IMR-90 (cell line): ENCODE results near the gene RNASET2. TPM values are rescaled to one million over a fixed set of nuclear protein-coding genes. Genes with fewer than 3 reads are reported as not detected.

Experiments
- ATAC-seq: fragments of 200-7000 bp; cut with Tn5 transposase; 2 replicates; pipeline ENCODE4 v1.9.1; 2020; ENCODE audit warnings: low read depth, mild to moderate bottlenecking, moderate library complexity
- BruUV-seq: library from RNA; stranded (reverse); fragments of 400-500 nt; replicated peaks from 2 replicates; lab custom pipeline; 2021; lab: Mats Ljungman, UMichigan
- CTCF ChIA-PET: fragments of 300-600 bp; formaldehyde crosslinking; extraction: SDS; loops from one replicate; lab custom pipeline; 2021; ENCODE audit warnings: antibody characterized with exemption; lab: Yijun Ruan, JAX
- POLR2A ChIA-PET: fragments of 300-600 bp; sonication (Branson Sonifier 250); formaldehyde crosslinking; loops from one replicate; lab custom pipeline; 2022; ENCODE audit warnings: antibody characterized with exemption; ENCODE audit not compliant: unreplicated experiment; lab: Charles Lee
- DNase-seq: peaks from one replicate; pipeline ENCODE4 v3.0.0; 2013
- H2AFZ ChIP-seq: replicated peaks from 2 replicates; pipeline ENCODE3; 2013; ENCODE audit warnings: low read length, mild to moderate bottlenecking; ENCODE audit not compliant: poor library complexity
- H2AK5ac ChIP-seq: 2 replicates; pipeline ENCODE4 v1.6.1; 2013; ENCODE audit warnings: low read depth, low read length, inconsistent platforms
- H2AK9ac ChIP-seq: replicated peaks from 2 replicates; pipeline ENCODE3; 2013; ENCODE audit warnings: mild to moderate bottlenecking, low read depth, low read length, moderate library complexity; ENCODE audit not compliant: poor library complexity
- H2BK120ac ChIP-seq: 2 replicates; pipeline ENCODE4 v1.6.1; 2013; ENCODE audit warnings: low read depth, low read length, inconsistent platforms
- H2BK15ac ChIP-seq: 3 replicates; pipeline ENCODE4 v1.6.1; 2013; ENCODE audit warnings: low read depth, low read length, inconsistent platforms
- H2BK20ac ChIP-seq: 2 replicates; pipeline ENCODE4 v1.6.1; 2013; ENCODE audit warnings: low read depth, mild to moderate bottlenecking, inconsistent platforms, low read length, moderate library complexity
- H2BK5ac ChIP-seq: 2 replicates; pipeline ENCODE4 v1.6.1; 2013; ENCODE audit warnings: mild to moderate bottlenecking, low read depth, low read length, inconsistent platforms; ENCODE audit not compliant: poor library complexity, severe bottlenecking
- H3K14ac ChIP-seq: replicated peaks from 2 replicates; pipeline ENCODE4 v1.6.1; 2013; ENCODE audit warnings: low read depth, low read length, inconsistent platforms
- H3K18ac ChIP-seq: 2 replicates; pipeline ENCODE4 v1.6.1; 2013; ENCODE audit warnings: low read depth, low read length, control low read depth
- H3K23ac ChIP-seq: 2 replicates; pipeline ENCODE4 v1.6.1; 2013; ENCODE audit warnings: low read depth, low read length, inconsistent platforms
- H3K27ac ChIP-seq: 2 replicates; pipeline ENCODE4 v1.5.1; 2013; ENCODE audit warnings: mild to moderate bottlenecking, control low read depth, low read length; ENCODE audit not compliant: insufficient read depth
- H3K27me3 ChIP-seq: 2 replicates; pipeline ENCODE4 v1.6.1; 2013; ENCODE audit warnings: low read length; ENCODE audit not compliant: control insufficient read depth, insufficient read depth
- H3K36me3 ChIP-seq: 2 replicates; pipeline ENCODE4 v1.6.1; 2013; ENCODE audit warnings: low read length, mixed read lengths; ENCODE audit not compliant: control insufficient read depth, insufficient read depth
- H3K4ac ChIP-seq: 2 replicates; pipeline ENCODE4 v1.6.1; 2013; ENCODE audit warnings: low read depth, low read length, inconsistent platforms
- H3K4me1 ChIP-seq: 2 replicates; pipeline ENCODE4 v1.6.1; 2013; ENCODE audit warnings: low read length, mixed read lengths; ENCODE audit not compliant: control insufficient read depth, insufficient read depth
- H3K4me2 ChIP-seq: 2 replicates; pipeline ENCODE4 v1.6.1; 2013; ENCODE audit warnings: low read depth, mild to moderate bottlenecking, control low read depth, low read length, moderate library complexity
- H3K4me3 ChIP-seq: 2 replicates; pipeline ENCODE4 v1.5.1; 2013; ENCODE audit warnings: low read depth, mild to moderate bottlenecking, control low read depth, low read length, moderate library complexity; ENCODE audit not compliant: insufficient read depth
- H3K56ac ChIP-seq: 2 replicates; pipeline ENCODE4 v1.6.1; 2013; ENCODE audit warnings: low read length, inconsistent platforms; ENCODE audit not compliant: insufficient read depth; ENCODE audit errors: extremely low read depth
- H3K79me1 ChIP-seq, 2 experiments: 2 replicates each; pipeline ENCODE4 v1.6.1; 2013; ENCODE audit warnings: low read length in 2 of 2, inconsistent platforms in 1 of 2, low read depth in 1 of 2
- H3K9ac ChIP-seq: 2 replicates; pipeline ENCODE4 v1.6.1; 2013; ENCODE audit warnings: low read depth, low read length, control low read depth
- H3K9me1 ChIP-seq: 2 replicates; pipeline ENCODE4 v1.6.1; 2013; ENCODE audit warnings: low read length, inconsistent platforms; ENCODE audit not compliant: insufficient read depth
- H3K9me3 ChIP-seq: 2 replicates; pipeline ENCODE4 v1.6.1; 2013; ENCODE audit warnings: low read length; ENCODE audit not compliant: control insufficient read depth, insufficient read depth
- H4K20me1 ChIP-seq: 2 replicates; pipeline ENCODE4 v1.6.1; 2013; ENCODE audit warnings: low read length, inconsistent platforms; ENCODE audit not compliant: insufficient read depth
- H4K5ac ChIP-seq: 2 replicates; pipeline ENCODE4 v1.6.1; 2013; ENCODE audit warnings: mild to moderate bottlenecking, low read depth, low read length, control low read depth
- H4K8ac ChIP-seq, 2 experiments: 2 replicates each; pipeline ENCODE4 v1.6.1; 2013; ENCODE audit warnings: low read depth in 2 of 2, low read length in 2 of 2, control low read depth in 1 of 2, inconsistent platforms in 1 of 2
- H4K91ac ChIP-seq: 2 replicates; pipeline ENCODE4 v1.6.1; 2013; ENCODE audit warnings: low read depth, low read length, inconsistent platforms; ENCODE audit not compliant: insufficient read depth
- CEBPB ChIP-seq: IDR thresholded peaks from 2 replicates; pipeline ENCODE4 v1.6.1; 2012; ENCODE audit warnings: low read depth, low read length, improper control_type of control experiment
- CHD1 ChIP-seq: IDR thresholded peaks from 2 replicates; pipeline ENCODE4 v1.6.1; 2012; ENCODE audit warnings: low read depth, low read length, improper control_type of control experiment
- FOS ChIP-seq: fragments of 150-350 bp; IDR thresholded peaks from 2 replicates; pipeline ENCODE4 v1.6.1; 2016; ENCODE audit warnings: low read depth, low read length
- MAZ ChIP-seq: IDR thresholded peaks from 2 replicates; pipeline ENCODE4 v1.6.1; 2012; ENCODE audit warnings: low read depth, mild to moderate bottlenecking, low read length, improper control_type of control experiment, moderate library complexity, borderline replicate concordance
- MXI1 ChIP-seq: IDR thresholded peaks from 2 replicates; pipeline ENCODE4 v1.6.1; 2012; ENCODE audit warnings: low read depth, mild to moderate bottlenecking, low read length, moderate library complexity, borderline replicate concordance
- NFE2L2 ChIP-seq: fragments of 150-350 bp; IDR thresholded peaks from 2 replicates; pipeline ENCODE4 v1.6.1; 2016; ENCODE audit warnings: low read depth, mild to moderate bottlenecking, low read length
- RAD21 ChIP-seq: IDR thresholded peaks from 2 replicates; pipeline ENCODE4 v1.6.1; 2012; ENCODE audit warnings: low read length, improper control_type of control experiment
- RFX5 ChIP-seq: IDR thresholded peaks from 2 replicates; pipeline ENCODE4 v1.8.0; 2012; ENCODE audit warnings: low read depth, mild to moderate bottlenecking, low read length, moderate library complexity
- SMC3 ChIP-seq: fragments of 150-350 bp; IDR thresholded peaks from 2 replicates; pipeline ENCODE4 v1.6.1; 2016; ENCODE audit warnings: low read depth, mild to moderate bottlenecking, antibody characterized with exemption, low read length, moderate library complexity
- WGBS, 2 experiments: methylation state at CpG; one replicate each; pipeline versions ENCODE4 v1.1.5 to v1.1.7; 2013; ENCODE audit warnings: missing lambda C conversion rate in 2 of 2; ENCODE audit not compliant: insufficient read length in 1 of 2; ENCODE audit errors: extremely low coverage in 2 of 2; 5-methylcytosine and 5-hydroxymethylcytosine counted together
- dilution Hi-C: fragments of 300-500 bp; cut with HindIII; formaldehyde crosslinking; loops from one replicate; pipeline ENCODE4 v1.14.3; 2018; ENCODE audit warnings: low sequenced_read_pairs; ENCODE audit not compliant: unreplicated experiment
- in situ Hi-C: fragments of 300-500 bp; cut with MboI; formaldehyde crosslinking; loops from 3 replicates; pipeline ENCODE4 v1.14.3; 2019; ENCODE audit warnings: low sequenced_read_pairs, inconsistent platforms, mixed read lengths
- intact Hi-C: fragments of 100-400 bp; cut with micrococcal nuclease; formaldehyde crosslinking; loops from 2 replicates; pipeline ENCODE4 v1.10.0; 2022
- polyA plus RNA-seq, 3 experiments: library from polyadenylated mRNA; depleted of rRNA; stranded (reverse); fragments of >200 nt; gene quantifications; 2 replicates each; pipeline ENCODE4 v1.2.3, GENCODE V29; 2012; ENCODE audit warnings: low replicate concordance in 1 of 3
- total RNA-seq: library from RNA; depleted of rRNA; stranded (reverse); fragments of >200 nt; gene quantifications from 2 replicates; pipeline ENCODE4 v1.2.3, GENCODE V29; 2012
- TF ChIP-seq, protein P1 (sequence below): conservative IDR thresholded peaks from 2 replicates; pipeline ENCODE4 v1.5.1; 2012; ENCODE audit warnings: mild to moderate bottlenecking, low read depth, low read length, improper control_type of control experiment
- TF ChIP-seq, protein P2 (sequence below): fragments of 150-350 bp; IDR thresholded peaks from 2 replicates; pipeline ENCODE4 v1.6.1; 2016; ENCODE audit warnings: low read depth, mild to moderate bottlenecking, low read length, moderate library complexity, borderline replicate concordance

RNASET2 gene
- total and polyA plus RNA-seq, 2 of the 4 experiments (the other 2 are of a cell fraction) = 13.6 to 24.9 TPM

DNA sequence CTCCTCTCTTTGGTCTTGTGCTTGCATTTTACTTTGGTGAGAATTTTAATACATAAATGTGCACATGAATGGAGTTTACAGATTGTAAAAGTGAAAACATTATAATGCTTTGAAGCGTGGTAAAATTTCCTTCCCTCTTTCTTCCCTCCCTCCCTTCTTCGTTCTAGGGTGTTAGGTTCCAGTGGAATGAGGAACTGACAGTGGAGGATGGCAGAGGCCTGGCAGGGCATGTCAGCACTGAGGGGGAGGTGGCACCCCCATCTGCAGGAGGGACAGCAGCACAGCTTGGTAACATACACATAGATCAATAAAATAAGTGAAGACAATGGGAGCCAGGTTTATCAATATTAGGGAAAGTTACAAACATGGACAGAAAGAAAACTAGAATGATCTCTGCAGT, 47.5 kb downstream of the RNASET2 start:
- H2BK15ac ChIP-seq = no peak overlapping the region
- BruUV-seq = no TSS peak
- no peak for TF ChIP-seq CEBPB
- TF ChIP-seq, protein P1, sequence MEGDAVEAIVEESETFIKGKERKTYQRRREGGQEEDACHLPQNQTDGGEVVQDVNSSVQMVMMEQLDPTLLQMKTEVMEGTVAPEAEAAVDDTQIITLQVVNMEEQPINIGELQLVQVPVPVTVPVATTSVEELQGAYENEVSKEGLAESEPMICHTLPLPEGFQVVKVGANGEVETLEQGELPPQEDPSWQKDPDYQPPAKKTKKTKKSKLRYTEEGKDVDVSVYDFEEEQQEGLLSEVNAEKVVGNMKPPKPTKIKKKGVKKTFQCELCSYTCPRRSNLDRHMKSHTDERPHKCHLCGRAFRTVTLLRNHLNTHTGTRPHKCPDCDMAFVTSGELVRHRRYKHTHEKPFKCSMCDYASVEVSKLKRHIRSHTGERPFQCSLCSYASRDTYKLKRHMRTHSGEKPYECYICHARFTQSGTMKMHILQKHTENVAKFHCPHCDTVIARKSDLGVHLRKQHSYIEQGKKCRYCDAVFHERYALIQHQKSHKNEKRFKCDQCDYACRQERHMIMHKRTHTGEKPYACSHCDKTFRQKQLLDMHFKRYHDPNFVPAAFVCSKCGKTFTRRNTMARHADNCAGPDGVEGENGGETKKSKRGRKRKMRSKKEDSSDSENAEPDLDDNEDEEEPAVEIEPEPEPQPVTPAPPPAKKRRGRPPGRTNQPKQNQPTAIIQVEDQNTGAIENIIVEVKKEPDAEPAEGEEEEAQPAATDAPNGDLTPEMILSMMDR = no peak
- TF ChIP-seq MAZ = no peak
- no peak for TF ChIP-seq MXI1
- no peak for TF ChIP-seq RAD21
- no peak for TF ChIP-seq FOS
- no peak for TF ChIP-seq NFE2L2
- no peak for TF ChIP-seq RFX5
- no peak for TF ChIP-seq SMC3
- TF ChIP-seq, protein P2, sequence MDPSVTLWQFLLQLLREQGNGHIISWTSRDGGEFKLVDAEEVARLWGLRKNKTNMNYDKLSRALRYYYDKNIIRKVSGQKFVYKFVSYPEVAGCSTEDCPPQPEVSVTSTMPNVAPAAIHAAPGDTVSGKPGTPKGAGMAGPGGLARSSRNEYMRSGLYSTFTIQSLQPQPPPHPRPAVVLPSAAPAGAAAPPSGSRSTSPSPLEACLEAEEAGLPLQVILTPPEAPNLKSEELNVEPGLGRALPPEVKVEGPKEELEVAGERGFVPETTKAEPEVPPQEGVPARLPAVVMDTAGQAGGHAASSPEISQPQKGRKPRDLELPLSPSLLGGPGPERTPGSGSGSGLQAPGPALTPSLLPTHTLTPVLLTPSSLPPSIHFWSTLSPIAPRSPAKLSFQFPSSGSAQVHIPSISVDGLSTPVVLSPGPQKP = no peak
- TF ChIP-seq CHD1 = no peak
- H2AK9ac ChIP-seq = no peak overlapping the region
- DNase-seq (no peak), ATAC-seq (no peak)
- no peak overlapping the region for H3K4me3 ChIP-seq
- H3K27ac ChIP-seq = no peak overlapping the region
- H2AK5ac ChIP-seq = no peak overlapping the region
- H2BK20ac ChIP-seq = no peak overlapping the region
- H4K5ac ChIP-seq = no peak overlapping the region
- no peak overlapping the region for H4K8ac ChIP-seq
- H3K18ac ChIP-seq = no peak overlapping the region
- H2AFZ ChIP-seq = no peak overlapping the region
- intact Hi-C loops (no loop called here), dilution Hi-C loops (no loop called here), in situ Hi-C loops (no loop called here)
- H3K4ac ChIP-seq = no peak overlapping the region
- peaks cover 3% of the 10 kb centered on the region; the same call in 1 of the 2 replicates for H3K27me3 ChIP-seq
- H3K14ac ChIP-seq = no peak overlapping the region
- H3K79me1 ChIP-seq = no peaks in the 10 kb centered on the region
- no peak overlapping the region for H3K9ac ChIP-seq
- H3K9me3 ChIP-seq = no peaks in the 10 kb centered on the region
- WGBS, 2 experiments = no CpG with 5 or more reads among the region's 2 CpGs
- H3K36me3 ChIP-seq = no peaks in the 10 kb centered on the region
- no peak overlapping the region for H3K56ac ChIP-seq
- H2BK120ac ChIP-seq = no peak overlapping the region
- no peaks in the 10 kb centered on the region for H4K20me1 ChIP-seq
- CTCF ChIA-PET = no interaction called here
- POLR2A ChIA-PET = no interaction called here
- H3K9me1 ChIP-seq = no peaks in the 10 kb centered on the region
- no peak overlapping the region for H4K91ac ChIP-seq
- no peaks in the 10 kb centered on the region for H3K4me1 ChIP-seq
- no peak overlapping the region for H2BK5ac ChIP-seq
- no peak overlapping the region for H3K23ac ChIP-seq
- no peak overlapping the region for H3K4me2 ChIP-seq
